GM12873 (cell line): ENCODE data around the gene LRRC8D.

Experiments
- TF ChIP-seq, protein P1 (sequence below): IDR thresholded peaks from 2 replicates; pipeline ENCODE4 v1.5.1; 2012; ENCODE audit warnings: low read depth, mild to moderate bottlenecking, moderate library complexity, low read length, control low read depth; ENCODE audit not compliant: insufficient read depth; ENCODE audit errors: missing control alignments

LRRC8D gene

DNA sequence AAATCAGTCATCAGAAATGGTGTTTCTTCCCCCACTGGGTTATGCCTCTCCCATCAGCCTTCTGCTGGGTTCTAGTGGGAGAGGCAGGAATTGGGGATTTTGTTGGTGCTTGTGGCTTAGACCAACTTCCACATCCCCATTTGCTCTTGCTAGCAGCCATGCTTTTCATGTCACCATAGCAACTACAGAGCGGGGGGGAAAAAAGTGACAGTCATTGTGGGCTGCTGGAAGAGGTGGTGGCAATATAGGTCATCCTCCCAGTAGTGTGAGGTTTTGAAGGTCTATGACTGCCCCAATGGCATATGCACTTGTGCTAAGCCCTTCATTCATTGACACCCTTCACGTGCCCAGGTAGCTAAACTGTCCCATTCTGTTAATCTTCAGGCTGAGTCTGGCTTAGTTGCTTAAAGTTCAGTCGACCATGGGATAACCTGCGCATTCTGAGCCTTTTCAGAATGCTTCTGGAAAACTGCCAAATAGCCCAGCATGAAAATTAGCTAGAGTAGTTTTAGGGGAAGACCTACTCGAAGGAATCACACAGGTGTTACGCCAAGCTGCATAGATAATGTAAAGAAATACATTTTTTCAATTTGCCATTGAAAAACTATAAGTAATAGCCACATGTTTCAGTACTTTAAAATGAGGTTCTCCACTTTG is 120.4 kb downstream of the LRRC8D start:
- TF ChIP-seq, protein P1, sequence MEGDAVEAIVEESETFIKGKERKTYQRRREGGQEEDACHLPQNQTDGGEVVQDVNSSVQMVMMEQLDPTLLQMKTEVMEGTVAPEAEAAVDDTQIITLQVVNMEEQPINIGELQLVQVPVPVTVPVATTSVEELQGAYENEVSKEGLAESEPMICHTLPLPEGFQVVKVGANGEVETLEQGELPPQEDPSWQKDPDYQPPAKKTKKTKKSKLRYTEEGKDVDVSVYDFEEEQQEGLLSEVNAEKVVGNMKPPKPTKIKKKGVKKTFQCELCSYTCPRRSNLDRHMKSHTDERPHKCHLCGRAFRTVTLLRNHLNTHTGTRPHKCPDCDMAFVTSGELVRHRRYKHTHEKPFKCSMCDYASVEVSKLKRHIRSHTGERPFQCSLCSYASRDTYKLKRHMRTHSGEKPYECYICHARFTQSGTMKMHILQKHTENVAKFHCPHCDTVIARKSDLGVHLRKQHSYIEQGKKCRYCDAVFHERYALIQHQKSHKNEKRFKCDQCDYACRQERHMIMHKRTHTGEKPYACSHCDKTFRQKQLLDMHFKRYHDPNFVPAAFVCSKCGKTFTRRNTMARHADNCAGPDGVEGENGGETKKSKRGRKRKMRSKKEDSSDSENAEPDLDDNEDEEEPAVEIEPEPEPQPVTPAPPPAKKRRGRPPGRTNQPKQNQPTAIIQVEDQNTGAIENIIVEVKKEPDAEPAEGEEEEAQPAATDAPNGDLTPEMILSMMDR, result no peak

DNA sequence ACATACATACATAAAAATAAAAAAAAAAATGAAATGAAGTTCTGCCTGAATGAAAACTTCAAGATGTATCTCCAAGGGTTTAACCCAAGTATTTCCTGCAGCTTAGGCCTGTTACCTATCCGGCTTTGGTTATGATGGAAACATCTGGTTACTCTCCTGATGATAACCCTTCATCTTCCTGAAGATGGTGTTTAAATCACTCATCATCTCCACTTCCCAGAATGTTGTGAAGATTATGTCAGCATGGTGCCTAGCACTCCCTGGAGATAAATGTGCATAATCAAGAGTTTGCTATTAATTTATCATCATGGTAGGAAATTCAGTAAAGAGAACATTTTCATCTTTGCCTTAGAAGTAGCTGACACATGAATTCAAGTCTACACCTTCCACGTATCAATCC is 121.2 kb downstream of the LRRC8D start:
- TF ChIP-seq, protein P1, result no peak

DNA sequence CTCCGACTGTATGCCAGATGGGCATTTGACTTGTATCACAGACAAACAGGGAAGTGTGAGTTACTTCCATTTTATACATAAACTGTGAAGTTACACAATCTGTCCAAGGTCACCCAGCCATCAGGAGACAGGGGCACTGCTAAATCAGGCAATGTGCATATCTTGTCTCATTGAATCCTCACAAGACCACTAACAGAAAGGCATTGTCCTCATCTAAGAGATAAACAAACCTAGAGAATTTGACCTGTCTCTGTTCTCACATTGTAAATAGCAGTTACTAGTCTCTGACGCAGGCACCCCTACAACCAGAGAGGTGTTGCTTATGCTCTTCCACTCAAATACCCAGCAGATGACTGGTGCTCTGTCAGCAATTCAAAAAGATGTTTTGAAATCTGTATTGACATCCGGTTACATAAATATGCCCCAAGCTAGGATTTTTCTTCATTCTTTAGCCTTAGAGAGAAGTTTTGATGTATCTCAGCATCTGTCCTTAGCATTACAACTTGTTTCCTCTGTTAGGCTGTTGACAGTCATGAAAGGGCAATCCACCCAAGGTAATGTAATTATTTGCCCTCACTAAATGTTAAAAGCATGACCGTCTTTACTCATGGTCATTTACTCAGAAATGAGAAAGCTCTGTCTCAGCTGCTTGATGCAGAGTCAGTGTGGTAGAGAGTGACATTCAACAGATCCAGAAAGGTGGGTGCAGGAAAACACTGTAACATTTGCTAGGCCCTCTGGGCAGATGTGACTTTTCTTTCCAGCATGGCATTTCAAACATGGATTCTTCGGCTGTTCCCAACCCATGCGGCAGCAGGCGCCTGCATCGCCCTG is 122.2 kb downstream of the LRRC8D start:
- TF ChIP-seq, protein P1, result no peak

DNA sequence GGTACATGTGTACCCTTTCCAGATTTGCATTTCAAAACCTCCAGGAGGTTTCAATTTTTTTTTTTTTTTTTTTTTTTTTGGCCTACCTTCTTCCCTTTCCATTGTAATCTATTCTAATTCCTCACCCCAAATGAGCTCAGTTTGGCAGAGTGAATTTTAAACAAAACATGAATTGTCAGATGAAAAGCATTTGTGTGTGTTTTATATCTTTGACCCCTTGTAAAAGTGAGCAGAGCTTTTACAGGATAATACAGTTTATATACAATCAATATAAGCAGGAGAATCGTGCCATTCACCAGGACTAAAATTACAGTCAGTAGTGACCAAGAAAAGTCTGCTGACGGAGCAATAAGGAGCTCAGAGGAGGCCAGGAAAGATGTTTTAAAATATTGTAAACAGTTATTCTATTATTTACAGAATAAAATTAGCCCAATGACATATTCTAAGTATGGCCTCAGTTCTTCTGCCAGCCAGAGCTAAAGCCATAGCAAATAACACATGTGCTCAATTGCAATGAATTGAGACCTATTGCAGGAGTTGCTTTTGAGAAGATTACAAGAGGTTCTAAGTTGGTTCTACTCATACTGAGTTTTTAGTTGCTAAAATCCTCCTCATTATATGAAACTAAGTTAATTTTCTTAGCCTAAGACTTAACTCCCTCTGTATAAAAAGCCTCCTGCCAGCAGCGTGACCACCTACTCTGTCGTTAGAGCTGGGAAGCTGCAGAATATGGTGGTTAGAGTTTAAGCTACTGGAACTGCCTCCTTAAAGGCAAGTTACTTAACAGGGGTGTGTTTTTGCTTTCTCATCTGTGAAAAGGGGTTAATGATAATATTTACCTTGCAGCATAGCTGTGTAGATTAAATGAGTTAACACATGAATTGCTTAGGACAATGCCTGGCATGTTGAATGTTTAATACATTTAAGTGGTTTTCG is 123.3 kb downstream of the LRRC8D start:
- TF ChIP-seq, protein P1, result no peak

DNA sequence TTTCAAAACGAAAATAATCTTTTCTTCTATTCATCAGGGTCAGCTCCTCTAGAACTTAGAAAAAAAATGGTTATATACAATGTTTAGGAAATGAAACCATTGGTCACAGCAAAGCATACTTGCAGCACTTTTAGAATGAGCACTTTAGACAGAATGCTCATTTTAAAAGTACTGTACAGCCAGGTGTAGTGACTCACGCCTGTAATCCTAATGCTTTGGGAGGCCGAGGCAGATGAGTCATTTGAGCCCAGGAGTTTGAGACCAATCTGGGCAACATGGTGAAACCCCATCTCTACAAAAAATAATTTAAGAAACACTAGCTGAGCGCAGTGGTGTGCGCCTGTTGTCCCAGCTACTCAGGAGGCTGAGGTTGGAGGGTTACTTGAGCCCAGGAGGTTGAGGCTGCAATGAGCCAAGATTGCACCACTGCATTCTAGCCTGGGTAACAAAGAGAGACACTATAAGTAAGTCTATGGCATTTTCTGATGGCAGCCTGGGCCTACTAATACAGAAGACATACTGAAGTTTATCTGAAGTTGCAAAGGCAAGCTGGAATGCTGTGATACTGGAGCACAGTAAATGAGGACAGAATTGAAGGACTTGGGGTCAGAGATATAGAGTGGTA is 125.1 kb downstream of the LRRC8D start:
- TF ChIP-seq, protein P1, result no peak

DNA sequence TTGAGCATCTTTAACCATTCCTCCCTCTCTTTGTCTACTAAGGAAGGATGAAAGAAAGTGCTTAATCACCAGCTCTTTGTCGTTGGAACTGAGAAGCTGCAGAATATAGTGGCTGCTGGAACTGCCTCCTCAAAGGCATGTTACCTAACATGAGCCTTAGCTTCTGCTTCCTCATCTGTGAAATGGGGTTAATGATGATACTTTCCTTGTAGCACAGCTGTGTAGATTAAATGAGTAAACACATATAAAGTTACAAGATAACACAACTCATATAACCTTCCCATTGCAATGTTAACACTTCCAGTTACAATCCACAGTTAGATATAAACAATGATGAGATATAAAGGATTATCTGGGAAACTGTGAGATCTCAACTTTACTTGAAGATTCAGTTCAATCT is 125.7 kb downstream of the LRRC8D start:
- TF ChIP-seq, protein P1, result no peak
